Nephron progenitor cell (in vitro differentiated cells): ENCODE measurements around the gene SLC28A1.
"Not testable (repeated sequence)": the region's sequence is repeated elsewhere in the genome, so short reads cannot be mapped to it uniquely, and the experiment has no call there.

Source experiments
- DNase-seq: peaks from one replicate; pipeline ENCODE4 v3.0.0; 2021
- H3K27ac Mint-ChIP-seq: 2 replicates; pipeline ENCODE4 v1.8.0; 2021; ENCODE audit warnings: mild to moderate bottlenecking, moderate library complexity, mixed read lengths
- H3K27me3 Mint-ChIP-seq: 2 replicates; pipeline ENCODE4 v1.8.0; 2021; ENCODE audit warnings: mild to moderate bottlenecking, low read depth, mixed read lengths; ENCODE audit not compliant: poor library complexity
- H3K36me3 Mint-ChIP-seq: 2 replicates; pipeline ENCODE4 v1.8.0; 2021; ENCODE audit warnings: low read depth, mixed read lengths
- H3K4me1 Mint-ChIP-seq: 2 replicates; pipeline ENCODE4 v1.8.0; 2021; ENCODE audit warnings: mixed read lengths
- H3K4me3 Mint-ChIP-seq: 2 replicates; pipeline ENCODE4 v1.8.0; 2021; ENCODE audit warnings: mild to moderate bottlenecking, moderate library complexity, mixed read lengths
- H3K9me3 Mint-ChIP-seq: 2 replicates; pipeline ENCODE4 v1.8.0; 2021; ENCODE audit warnings: mild to moderate bottlenecking, moderate library complexity, mixed read lengths
- CTCF ChIP-seq: fragments of 200-600 bp; sonication (generic); IDR thresholded peaks from 2 replicates; pipeline ENCODE4 v1.5.0; 2021; ENCODE audit warnings: antibody characterized with exemption

The SLC28A1 gene

GRCh38 chr15:84840255-84840654 is 44.2 kb upstream of the SLC28A1 start:
- Mint-ChIP-seq H3K4me1 (no peaks in the 10 kb centered on the region), H3K4me3 (no peak overlapping the region), H3K9me3 (peaks cover 5% of the 10 kb centered on the region), H3K27me3 (peaks cover 7% of the 10 kb centered on the region), H3K27ac (no peak overlapping the region), H3K36me3 (peaks cover 5% of the 10 kb centered on the region)
- no peak for DNase-seq
- TF ChIP-seq CTCF = no peak

GRCh38 chr15:84840741-84841429 is 43.6 kb upstream of the SLC28A1 start:
- Mint-ChIP-seq H3K36me3 (peaks cover 12% of the 10 kb centered on the region), H3K27me3 (peaks cover 12% of the 10 kb centered on the region), H3K27ac (no peak overlapping the region), H3K4me3 (no peak overlapping the region), H3K9me3 (peaks cover 11% of the 10 kb centered on the region), H3K4me1 (no peaks in the 10 kb centered on the region)
- DNase-seq = no peak
- no peak for TF ChIP-seq CTCF

GRCh38 chr15:84842781-84843180 is 41.7 kb upstream of the SLC28A1 start:
- Mint-ChIP-seq H3K4me3 (no peak overlapping the region), H3K9me3 (peaks cover 28% of the 10 kb centered on the region), H3K36me3 (peaks cover 30% of the 10 kb centered on the region), H3K27ac (no peak overlapping the region), H3K4me1 (no peaks in the 10 kb centered on the region), H3K27me3 (peaks cover 12% of the 10 kb centered on the region)
- no peak for TF ChIP-seq CTCF
- no peak for DNase-seq

GRCh38 chr15:84844964-84845363 is 39.5 kb upstream of the SLC28A1 start:
- Mint-ChIP-seq H3K27me3 (peaks cover 18% of the 10 kb centered on the region), H3K27ac (no peak overlapping the region), H3K36me3 (peaks cover 35% of the 10 kb centered on the region), H3K4me1 (no peaks in the 10 kb centered on the region), H3K4me3 (no peak overlapping the region), H3K9me3 (peaks cover 33% of the 10 kb centered on the region)
- TF ChIP-seq CTCF = no peak
- no peak for DNase-seq

- DNase-seq = peak; percentile 40
- peak; percentile 35 for TF ChIP-seq CTCF
- Mint-ChIP-seq H3K27me3 (peaks cover 18% of the 10 kb centered on the region), H3K36me3 (peaks cover 35% of the 10 kb centered on the region), H3K9me3 (peaks cover 33% of the 10 kb centered on the region)
- not testable (repeated sequence) for H3K4me1 Mint-ChIP-seq, H3K4me3 Mint-ChIP-seq, H3K27ac Mint-ChIP-seq
These were observed 38.8 kb upstream of the SLC28A1 start for GRCh38 chr15:84845631-84846030.

- Mint-ChIP-seq H3K27ac (no peak overlapping the region), H3K9me3 (peaks cover 33% of the 10 kb centered on the region), H3K4me3 (no peak overlapping the region), H3K27me3 (peaks cover 18% of the 10 kb centered on the region), H3K4me1 (no peaks in the 10 kb centered on the region), H3K36me3 (peaks cover 35% of the 10 kb centered on the region)
- TF ChIP-seq CTCF = no peak
- DNase-seq = no peak
These were observed 38.2 kb upstream of the SLC28A1 start for GRCh38 chr15:84846269-84846668.
